Inflammatory macrophage treated with lipopolysaccharide for 1 hour (primary cell): Measurements from ENCODE around the gene TP53INP2.
"Not testable (repeated sequence)": the region's sequence is repeated elsewhere in the genome, so short reads cannot be mapped to it uniquely, and the experiment has no call there.

ENCODE experiments used
- DNase-seq, 2 donors: peaks; one replicate each; pipeline ENCODE4 v3.0.0-alpha.2; 2020 to 2022

TP53INP2 gene

GRCh38 chr20:34706302-34706875 is 2.2 kb downstream of the TP53INP2 start:
- DNase-seq: no peak

DNA sequence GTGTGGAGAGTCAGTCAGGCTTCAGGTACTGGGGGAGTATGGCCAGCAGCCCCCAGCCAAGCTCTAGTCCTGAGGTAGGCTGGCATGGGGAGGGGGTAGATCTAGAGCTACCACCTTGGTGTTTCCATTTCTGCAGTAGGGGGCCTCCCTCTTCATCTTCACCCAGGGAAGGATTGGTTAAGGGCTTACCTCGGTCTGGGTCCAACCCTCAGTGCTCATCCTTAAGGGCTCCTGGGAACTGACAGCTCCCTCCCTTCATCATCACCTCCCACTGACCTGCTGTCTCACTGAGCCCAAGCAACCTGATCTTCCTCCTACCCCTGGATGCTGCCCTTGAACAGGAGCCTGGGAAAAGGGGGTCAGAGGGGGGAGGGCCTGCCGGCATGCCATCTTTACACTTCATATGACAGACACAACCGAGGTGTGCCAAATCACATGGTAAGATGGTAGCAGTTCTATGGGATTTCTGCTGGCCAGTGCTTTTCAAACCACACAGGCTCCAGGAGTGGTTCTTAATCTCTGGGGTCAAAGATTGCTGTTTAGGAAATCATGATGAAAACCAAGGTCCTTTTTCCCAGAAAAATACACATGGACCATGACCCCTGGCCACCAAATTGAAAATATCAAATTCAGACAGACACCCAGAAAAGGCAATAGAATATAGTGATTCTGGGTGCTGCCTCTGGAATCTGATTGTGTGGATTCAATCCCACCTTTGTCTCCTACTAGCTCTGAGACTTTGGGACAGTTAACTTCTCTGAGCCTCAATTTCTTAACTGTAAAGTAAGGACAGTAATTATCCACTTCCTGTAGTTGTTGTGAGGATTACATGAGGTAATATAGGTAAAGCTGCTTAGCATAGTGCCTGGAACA is 3.0 kb downstream of the TP53INP2 start:
- no peak for DNase-seq

GRCh38 chr20:34708621-34709043 is 4.5 kb downstream of the TP53INP2 start:
- peak in 1 of 2 donors; percentile 33 for DNase-seq

- DNase-seq: peak; percentile 56 to 77
Observed at GRCh38 chr20:34709044-34709830, 5.1 kb downstream of the TP53INP2 start.

GRCh38 chr20:34709831-34710567 is 5.9 kb downstream of the TP53INP2 start:
- DNase-seq: peak in 1 of 2 donors; percentile 35

- no peak for DNase-seq
Observed at GRCh38 chr20:34710568-34710839, 6.4 kb downstream of the TP53INP2 start.

- DNase-seq: no peak
Observed at GRCh38 chr20:34710861-34711574, 6.9 kb downstream of the TP53INP2 start.

DNA sequence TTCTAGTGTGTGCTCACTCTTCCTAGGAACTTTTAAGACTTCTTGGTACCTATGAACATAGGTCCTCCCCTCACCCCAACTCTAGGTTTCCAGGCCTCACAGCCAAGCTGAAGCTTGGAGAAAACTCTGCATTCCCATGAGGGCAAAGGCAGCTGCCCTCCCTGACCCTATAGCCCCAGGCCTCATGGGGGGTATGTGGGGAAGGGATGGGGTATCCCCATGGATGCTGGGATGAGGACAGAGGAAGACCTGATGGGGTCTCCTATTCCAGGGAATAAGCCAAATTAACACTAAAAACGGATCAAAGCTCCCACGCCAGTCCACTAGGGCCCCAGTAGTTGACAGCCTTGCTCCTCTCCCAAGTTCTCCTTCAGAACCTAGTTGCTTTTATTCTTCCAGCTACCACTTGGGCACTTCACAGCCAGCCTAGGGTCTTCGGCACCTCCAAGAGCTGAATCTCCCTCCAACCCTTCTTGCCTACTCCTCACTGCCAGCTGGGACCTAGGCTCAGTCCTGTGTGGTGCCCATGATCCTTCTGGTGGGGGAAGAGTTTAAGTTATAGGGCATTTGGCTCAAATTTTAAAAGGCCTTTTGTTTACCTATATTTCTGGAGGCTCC is 7.8 kb downstream of the TP53INP2 start:
- DNase-seq: no peak

DNA sequence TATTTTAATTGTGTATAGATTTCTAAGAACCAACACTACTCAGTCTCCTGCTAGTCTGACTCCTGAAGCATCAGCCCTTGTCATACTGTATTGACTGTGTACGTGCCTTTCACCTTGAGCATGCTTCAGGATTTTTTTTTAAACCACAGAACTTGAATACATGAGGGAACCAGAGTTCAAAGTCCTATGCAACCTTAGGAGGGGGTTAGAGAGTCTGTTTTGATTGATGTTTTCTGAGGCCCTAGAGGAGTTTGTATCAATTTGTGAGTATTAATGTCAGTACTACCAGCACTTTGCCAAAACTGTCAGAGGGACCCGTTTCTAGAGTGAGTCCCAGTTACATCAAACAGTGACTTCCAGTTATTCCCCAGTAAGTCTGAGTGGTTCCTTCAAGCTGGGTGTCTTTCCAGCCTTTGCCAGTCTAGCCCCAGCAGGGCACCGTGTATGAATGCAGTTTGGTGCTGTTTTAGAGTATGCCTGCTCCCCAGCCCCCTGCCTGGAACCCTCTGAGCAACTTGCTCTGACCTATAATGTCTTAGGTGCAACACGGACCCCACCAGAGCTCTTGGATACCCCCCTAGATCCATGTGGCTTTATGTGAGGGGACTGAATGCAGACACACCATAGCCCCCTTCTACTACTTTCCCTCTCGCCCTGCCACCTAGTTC is 8.5 kb downstream of the TP53INP2 start:
- no peak for DNase-seq

- peak; percentile 43 to 44 for DNase-seq
Observed at GRCh38 chr20:34713194-34713943, 9.2 kb downstream of the TP53INP2 start.

DNA sequence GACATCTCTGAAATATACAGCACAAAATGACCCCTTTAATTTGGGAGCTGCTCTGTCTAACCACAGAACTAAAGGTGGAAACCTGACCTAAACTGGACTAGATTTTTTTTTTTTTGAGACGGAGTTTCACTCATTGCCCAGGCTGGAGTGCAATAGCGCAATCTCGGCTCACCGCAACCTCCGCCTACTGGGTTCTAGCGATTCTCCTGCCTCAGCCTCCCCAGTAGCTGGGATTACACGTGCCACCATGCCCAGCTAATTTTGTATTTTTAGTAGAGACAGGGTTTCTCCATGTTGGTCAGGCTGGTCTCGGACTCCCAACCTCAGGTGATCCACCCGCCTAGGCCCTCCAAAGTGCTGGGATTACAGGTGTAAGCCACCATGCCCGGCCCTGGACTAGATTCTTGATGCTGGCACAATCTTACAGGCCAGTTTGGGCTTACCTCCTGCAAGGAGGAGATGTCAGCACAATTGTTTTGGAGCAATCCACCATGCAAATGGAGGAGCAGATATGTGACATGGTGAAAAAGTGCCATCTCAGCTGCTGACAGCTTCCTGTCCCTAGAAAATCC is 9.9 kb downstream of the TP53INP2 start:
- not testable (repeated sequence) for DNase-seq

DNA sequence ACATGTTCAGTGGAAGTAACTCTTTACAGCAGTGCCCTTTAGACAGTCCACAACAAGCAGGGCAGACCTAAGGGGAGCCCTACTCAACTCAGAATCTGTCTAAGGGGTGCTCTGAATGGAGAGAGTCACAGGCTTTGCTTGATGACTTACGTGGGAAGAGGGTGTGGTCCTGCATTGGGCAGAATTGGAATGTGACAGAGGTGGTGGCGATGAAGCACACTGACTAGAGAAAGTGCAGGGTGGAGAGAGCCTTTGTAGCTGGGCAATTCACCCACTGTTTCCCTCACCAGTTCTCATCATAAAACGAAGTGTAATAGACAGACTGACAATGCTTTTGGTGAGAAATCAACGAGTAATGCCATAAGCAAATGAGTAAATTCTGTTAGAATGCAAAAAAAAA is 11.2 kb downstream of the TP53INP2 start:
- no peak for DNase-seq

DNA sequence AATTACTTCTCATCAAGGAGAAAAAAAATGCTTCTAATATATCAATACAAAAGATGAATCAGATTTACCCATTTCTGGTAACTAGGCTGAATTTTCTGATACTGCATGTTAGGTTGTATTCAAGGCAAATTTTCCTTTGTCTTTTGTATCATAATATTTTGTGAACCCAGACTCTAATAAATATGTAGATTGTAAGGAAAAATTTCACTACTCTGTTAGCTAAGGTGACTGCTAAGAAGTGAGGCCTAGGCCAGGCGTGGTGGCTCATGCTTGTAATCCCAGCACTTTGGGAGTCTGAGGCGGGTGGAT is 12.7 kb downstream of the TP53INP2 start:
- DNase-seq: no peak

DNA sequence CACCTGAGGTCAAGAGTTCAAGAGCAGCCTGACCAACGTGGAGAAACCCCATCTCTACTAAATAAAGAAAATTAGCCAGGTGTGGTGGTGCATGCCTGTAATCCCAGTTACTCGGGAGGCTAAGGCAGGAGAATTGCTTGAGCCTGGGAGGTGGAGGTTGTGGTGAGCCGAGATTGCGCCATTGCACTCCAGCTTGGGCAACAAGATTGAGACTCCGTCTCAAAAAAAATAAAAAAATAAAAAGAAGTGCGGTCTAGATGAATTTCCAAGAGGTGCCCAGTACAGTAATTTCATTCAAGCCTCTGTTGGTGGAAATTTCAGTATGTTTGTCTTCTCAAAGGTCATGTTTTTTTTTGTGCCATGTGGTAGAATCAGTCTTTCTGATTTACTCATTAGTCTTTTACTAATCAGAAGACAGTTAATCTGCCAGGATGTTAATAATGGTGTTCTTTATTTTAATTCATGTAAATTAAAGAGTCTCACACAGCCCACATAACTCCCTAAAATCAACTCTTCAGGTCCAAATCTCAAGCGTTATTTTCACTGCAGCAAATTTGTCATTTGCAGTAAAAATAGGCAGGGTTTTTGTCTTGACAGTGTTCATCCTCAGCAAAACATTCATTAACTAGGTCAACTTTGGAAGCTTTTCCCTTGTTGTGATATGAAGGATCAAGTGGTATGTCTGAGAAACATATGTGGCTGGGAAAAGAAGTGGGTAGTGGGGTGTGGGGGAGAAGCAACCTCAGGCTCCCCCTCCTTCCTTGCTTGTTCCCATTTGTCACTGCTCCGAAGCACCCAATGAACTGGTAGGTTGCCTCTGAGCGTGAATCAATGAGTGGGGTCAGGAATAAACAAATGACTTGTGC is 13.3 kb downstream of the TP53INP2 start:
- no peak for DNase-seq

- not testable (repeated sequence) for DNase-seq
Observed at GRCh38 chr20:34719242-34720017, 15.3 kb downstream of the TP53INP2 start.

- no peak for DNase-seq
Observed at GRCh38 chr20:34720266-34720665, 16.1 kb downstream of the TP53INP2 start.

DNA sequence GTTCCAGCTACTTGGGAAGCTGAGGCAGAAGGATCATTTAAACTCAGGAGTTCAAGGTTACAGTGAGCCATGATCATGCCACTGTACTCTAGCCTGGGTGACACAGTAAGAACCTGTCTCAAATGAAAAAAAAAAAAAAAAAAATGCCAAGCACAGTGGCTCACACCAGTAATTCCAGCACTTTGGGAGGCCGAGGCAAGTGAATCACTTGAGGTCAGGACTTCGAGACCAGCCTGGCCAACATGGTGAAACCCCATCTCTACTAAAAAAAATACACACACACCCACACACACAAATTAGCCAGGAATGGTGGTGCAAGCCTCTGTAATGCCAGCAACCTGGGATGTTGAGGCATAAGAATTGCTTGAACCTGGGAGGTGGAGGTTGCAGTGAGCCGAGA is 18.4 kb downstream of the TP53INP2 start:
- DNase-seq: not testable (repeated sequence)

DNA sequence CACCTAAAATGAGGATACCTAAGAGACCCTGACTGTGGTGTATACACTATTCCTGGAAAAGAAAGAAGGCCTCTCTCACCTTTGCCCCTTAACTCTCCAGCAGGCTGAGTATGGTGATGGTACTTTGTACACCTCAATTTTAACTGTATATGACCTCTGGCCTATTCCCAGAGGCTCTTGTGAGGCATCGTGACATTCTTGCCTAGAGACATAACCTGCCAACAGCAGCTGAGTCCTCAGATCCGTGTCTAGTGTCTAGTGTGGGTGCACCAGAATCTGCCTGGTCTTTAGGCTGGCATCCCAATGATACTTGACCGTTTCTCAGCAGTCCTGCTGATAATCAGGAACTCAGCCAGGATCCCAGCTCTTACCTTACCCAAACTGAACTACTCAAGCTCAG is 20.0 kb downstream of the TP53INP2 start:
- no peak for DNase-seq

- DNase-seq: no peak
Observed at GRCh38 chr20:34729416-34729815, 25.3 kb downstream of the TP53INP2 start.
